Tibial nerve (tissue), 4 donors: Measurements from ENCODE around the gene ELAVL4.

Source experiments
- EP300 ChIP-seq, 2 donors: sonication (generic); formaldehyde crosslinking; IDR thresholded peaks; one replicate each; pipeline ENCODE4 v1.6.1; 2017; ENCODE audit warnings: antibody characterized with exemption in 2 of 2, mild to moderate bottlenecking in 1 of 2
- TF ChIP-seq, protein P1 (sequence below), 5 experiments: fragments of 200-600 bp in 3 of 5; fragments of 450-650 bp in 2 of 5; sonication (generic) in 3 of 5; IDR thresholded peaks; one replicate each; pipeline ENCODE4 v1.5.1; 2016 to 2019; ENCODE audit warnings: antibody characterized with exemption in 5 of 5, mild to moderate bottlenecking in 3 of 5, moderate library complexity in 2 of 5

DNA sequence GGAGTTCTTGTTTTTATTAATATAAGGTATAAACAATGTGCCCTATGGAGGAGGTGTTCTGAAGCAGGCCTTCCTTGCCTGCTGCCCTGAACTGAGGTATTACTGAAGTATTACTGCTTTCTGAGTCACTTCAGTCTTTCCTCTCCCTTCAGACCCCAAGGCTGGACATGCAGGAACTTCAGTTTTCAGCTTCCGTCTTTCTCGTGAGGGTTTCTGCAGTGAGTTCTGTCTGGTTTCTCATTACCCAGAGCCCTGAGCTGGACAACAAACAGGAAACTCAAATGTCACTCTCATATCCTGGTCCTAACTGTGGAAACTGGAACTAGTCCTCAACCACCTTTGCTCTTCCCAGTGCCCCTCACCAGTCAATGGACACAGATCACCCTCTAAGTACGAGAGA, 46.8 kb downstream of the ELAVL4 start:
- TF ChIP-seq EP300 (IDR thresholded peaks at IDR 0.05) = no peak
- TF ChIP-seq, protein P1, sequence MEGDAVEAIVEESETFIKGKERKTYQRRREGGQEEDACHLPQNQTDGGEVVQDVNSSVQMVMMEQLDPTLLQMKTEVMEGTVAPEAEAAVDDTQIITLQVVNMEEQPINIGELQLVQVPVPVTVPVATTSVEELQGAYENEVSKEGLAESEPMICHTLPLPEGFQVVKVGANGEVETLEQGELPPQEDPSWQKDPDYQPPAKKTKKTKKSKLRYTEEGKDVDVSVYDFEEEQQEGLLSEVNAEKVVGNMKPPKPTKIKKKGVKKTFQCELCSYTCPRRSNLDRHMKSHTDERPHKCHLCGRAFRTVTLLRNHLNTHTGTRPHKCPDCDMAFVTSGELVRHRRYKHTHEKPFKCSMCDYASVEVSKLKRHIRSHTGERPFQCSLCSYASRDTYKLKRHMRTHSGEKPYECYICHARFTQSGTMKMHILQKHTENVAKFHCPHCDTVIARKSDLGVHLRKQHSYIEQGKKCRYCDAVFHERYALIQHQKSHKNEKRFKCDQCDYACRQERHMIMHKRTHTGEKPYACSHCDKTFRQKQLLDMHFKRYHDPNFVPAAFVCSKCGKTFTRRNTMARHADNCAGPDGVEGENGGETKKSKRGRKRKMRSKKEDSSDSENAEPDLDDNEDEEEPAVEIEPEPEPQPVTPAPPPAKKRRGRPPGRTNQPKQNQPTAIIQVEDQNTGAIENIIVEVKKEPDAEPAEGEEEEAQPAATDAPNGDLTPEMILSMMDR (IDR thresholded peaks at IDR 0.05) = no peak
